Measurements from ENCODE around the gene SEZ6. TPM values are rescaled to one million over a fixed set of nuclear protein-coding genes. Genes with fewer than 3 reads are reported as not detected.

Gene SEZ6
- total and polyA plus RNA-seq, 2 donors (not counting 1 experiment from before 2014, with no cell fraction given): not detected

GRCh38 chr17:29036584-29036983 is 30.8 kb upstream of the SEZ6 start:
- DNase-seq (ENCODE audit: low read depth in 2 of 2): no peak
- H3K36me3 ChIP-seq (ENCODE audit: control insufficient read depth, insufficient read depth, low read length): no peaks in the 10 kb centered on the region
- H4K20me1 ChIP-seq (ENCODE audit: control insufficient read depth, extremely low read depth, insufficient read depth, low read length): no peaks in the 10 kb centered on the region
- no peak overlapping the region for H3K4me3 ChIP-seq (replicated peaks in 1 of 4; ENCODE audit: control extremely low read depth in 1 of 4, insufficient read depth in 1 of 4, low read depth in 3 of 4, low read length in 4 of 4)
- no peak overlapping the region for H2AFZ ChIP-seq (ENCODE audit: low read length)
- no peak overlapping the region for H3K27ac ChIP-seq (ENCODE audit: insufficient read depth, low read length)
- no peak overlapping the region for H3K4me2 ChIP-seq (ENCODE audit: extremely low read depth, insufficient read depth, low read length)
- TF ChIP-seq EZH2 (IDR thresholded peaks at IDR 0.05; ENCODE audit: low read length, missing control alignments) (no peak), CTCF (conservative IDR thresholded peaks at IDR 0.05 in 1 of 2, IDR thresholded peaks at IDR 0.05 in 1 of 2; ENCODE audit: low read depth in 1 of 2, low read length in 2 of 2) (no peak)
- H3K9me3 ChIP-seq (ENCODE audit: control insufficient read depth, insufficient read depth, low read depth, low read length): no peaks in the 10 kb centered on the region
- H3K9ac ChIP-seq (ENCODE audit: insufficient read depth, low read length): no peak overlapping the region
- peaks cover 51% of the 10 kb centered on the region for H3K27me3 ChIP-seq (ENCODE audit: control insufficient read depth, insufficient read depth, low read length)
- no peaks in the 10 kb centered on the region for H3K79me2 ChIP-seq (ENCODE audit: control insufficient read depth, insufficient read depth, low read length)
- no peaks in the 10 kb centered on the region for H3K4me1 ChIP-seq (ENCODE audit: control insufficient read depth, extremely low read depth, insufficient read depth, low read length)

- no peak for TF ChIP-seq CTCF (conservative IDR thresholded peaks at IDR 0.05 in 1 of 2, IDR thresholded peaks at IDR 0.05 in 1 of 2; ENCODE audit: low read depth in 1 of 2, low read length in 2 of 2)
- TF ChIP-seq EZH2 (IDR thresholded peaks at IDR 0.05; ENCODE audit: low read length, missing control alignments): no peak
- no peak for DNase-seq (ENCODE audit: low read depth in 2 of 2)
- H4K20me1 ChIP-seq (ENCODE audit: control insufficient read depth, extremely low read depth, insufficient read depth, low read length): no peaks in the 10 kb centered on the region
- H3K4me2 ChIP-seq (ENCODE audit: extremely low read depth, insufficient read depth, low read length): no peak overlapping the region
- H2AFZ ChIP-seq (ENCODE audit: low read length): no peak overlapping the region
- no peaks in the 10 kb centered on the region for H3K36me3 ChIP-seq (ENCODE audit: control insufficient read depth, insufficient read depth, low read length)
- no peaks in the 10 kb centered on the region for H3K9me3 ChIP-seq (ENCODE audit: control insufficient read depth, insufficient read depth, low read depth, low read length)
- H3K79me2 ChIP-seq (ENCODE audit: control insufficient read depth, insufficient read depth, low read length): no peaks in the 10 kb centered on the region
- no peaks in the 10 kb centered on the region for H3K4me1 ChIP-seq (ENCODE audit: control insufficient read depth, extremely low read depth, insufficient read depth, low read length)
- no peak overlapping the region for H3K27ac ChIP-seq (ENCODE audit: insufficient read depth, low read length)
- H3K27me3 ChIP-seq (ENCODE audit: control insufficient read depth, insufficient read depth, low read length): peaks cover 56% of the 10 kb centered on the region
- H3K9ac ChIP-seq (ENCODE audit: insufficient read depth, low read length): no peak overlapping the region
- H3K4me3 ChIP-seq (replicated peaks in 1 of 4; ENCODE audit: control extremely low read depth in 1 of 4, insufficient read depth in 1 of 4, low read depth in 3 of 4, low read length in 4 of 4): no peak overlapping the region
Measured at GRCh38 chr17:29034510-29034909, 28.7 kb upstream of the SEZ6 start.

GRCh38 chr17:29032857-29033197 is 27.0 kb upstream of the SEZ6 start:
- Histone ChIP-seq H4K20me1 (ENCODE audit: control insufficient read depth, extremely low read depth, insufficient read depth, low read length) (no peaks in the 10 kb centered on the region), H2AFZ (ENCODE audit: low read length) (no peak overlapping the region), H3K9me3 (ENCODE audit: control insufficient read depth, insufficient read depth, low read depth, low read length) (no peaks in the 10 kb centered on the region), H3K36me3 (ENCODE audit: control insufficient read depth, insufficient read depth, low read length) (no peaks in the 10 kb centered on the region), H3K27ac (ENCODE audit: insufficient read depth, low read length) (no peak overlapping the region), H3K27me3 (ENCODE audit: control insufficient read depth, insufficient read depth, low read length) (peaks cover 48% of the 10 kb centered on the region), H3K79me2 (ENCODE audit: control insufficient read depth, insufficient read depth, low read length) (no peaks in the 10 kb centered on the region), H3K4me2 (ENCODE audit: extremely low read depth, insufficient read depth, low read length) (no peak overlapping the region), H3K4me1 (ENCODE audit: control insufficient read depth, extremely low read depth, insufficient read depth, low read length) (no peaks in the 10 kb centered on the region), H3K9ac (ENCODE audit: insufficient read depth, low read length) (no peak overlapping the region), H3K4me3 (replicated peaks in 1 of 4; ENCODE audit: control extremely low read depth in 1 of 4, insufficient read depth in 1 of 4, low read depth in 3 of 4, low read length in 4 of 4) (no peak overlapping the region)
- DNase-seq (ENCODE audit: low read depth in 2 of 2): no peak
- no peak for TF ChIP-seq EZH2 (IDR thresholded peaks at IDR 0.05; ENCODE audit: low read length, missing control alignments)
- no peak for TF ChIP-seq CTCF (conservative IDR thresholded peaks at IDR 0.05 in 1 of 2, IDR thresholded peaks at IDR 0.05 in 1 of 2; ENCODE audit: low read depth in 1 of 2, low read length in 2 of 2)
